ENCODE measurements around the gene RYR2. TPM values are rescaled to one million over a fixed set of nuclear protein-coding genes. Genes with fewer than 3 reads are reported as not detected.

Gene RYR2
- polyA plus RNA-seq, 1 experiment, result not detected

- H3K4me3 ChIP-seq (ENCODE audit: low read depth, low read length), result no peak overlapping the region
- no peaks in the 10 kb centered on the region for H3K9me3 ChIP-seq (ENCODE audit: control insufficient read depth, insufficient read depth, low read length)
- H3K27me3 ChIP-seq (ENCODE audit: control insufficient read depth, insufficient read depth, low read length), result no peaks in the 10 kb centered on the region
- H3K27ac ChIP-seq (ENCODE audit: low read depth, low read length), result no peak overlapping the region
- TF ChIP-seq, protein P1, sequence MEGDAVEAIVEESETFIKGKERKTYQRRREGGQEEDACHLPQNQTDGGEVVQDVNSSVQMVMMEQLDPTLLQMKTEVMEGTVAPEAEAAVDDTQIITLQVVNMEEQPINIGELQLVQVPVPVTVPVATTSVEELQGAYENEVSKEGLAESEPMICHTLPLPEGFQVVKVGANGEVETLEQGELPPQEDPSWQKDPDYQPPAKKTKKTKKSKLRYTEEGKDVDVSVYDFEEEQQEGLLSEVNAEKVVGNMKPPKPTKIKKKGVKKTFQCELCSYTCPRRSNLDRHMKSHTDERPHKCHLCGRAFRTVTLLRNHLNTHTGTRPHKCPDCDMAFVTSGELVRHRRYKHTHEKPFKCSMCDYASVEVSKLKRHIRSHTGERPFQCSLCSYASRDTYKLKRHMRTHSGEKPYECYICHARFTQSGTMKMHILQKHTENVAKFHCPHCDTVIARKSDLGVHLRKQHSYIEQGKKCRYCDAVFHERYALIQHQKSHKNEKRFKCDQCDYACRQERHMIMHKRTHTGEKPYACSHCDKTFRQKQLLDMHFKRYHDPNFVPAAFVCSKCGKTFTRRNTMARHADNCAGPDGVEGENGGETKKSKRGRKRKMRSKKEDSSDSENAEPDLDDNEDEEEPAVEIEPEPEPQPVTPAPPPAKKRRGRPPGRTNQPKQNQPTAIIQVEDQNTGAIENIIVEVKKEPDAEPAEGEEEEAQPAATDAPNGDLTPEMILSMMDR (IDR thresholded peaks at IDR 0.05; ENCODE audit: low read depth, low read length), result no peak
- CTCF ChIA-PET, result interaction anchor here (0.6 kb wide), 1 partner anchor 287 kb away, joined by 3 read pairs; no protein-coding TSS in a partner anchor
- POLR2A ChIA-PET, result no interaction called here
- no peak for DNase-seq (ENCODE audit: low read depth, low spot score)
Measured at GRCh38 chr1:237684236-237684635, 642.3 kb downstream of the RYR2 start.

- no peak overlapping the region for H3K27ac ChIP-seq (ENCODE audit: low read depth, low read length)
- H3K4me3 ChIP-seq (ENCODE audit: low read depth, low read length), result no peak overlapping the region
- no peaks in the 10 kb centered on the region for H3K27me3 ChIP-seq (ENCODE audit: control insufficient read depth, insufficient read depth, low read length)
- POLR2A ChIA-PET, result no interaction called here
- CTCF ChIA-PET, result no interaction called here
- TF ChIP-seq, protein P1 (IDR thresholded peaks at IDR 0.05; ENCODE audit: low read depth, low read length), result no peak
- no peak for DNase-seq (ENCODE audit: low read depth, low spot score)
- 0 out of 2 replicates have a peak, but pooled peaks cover 2% of the 10 kb centered on the region for H3K9me3 ChIP-seq (ENCODE audit: control insufficient read depth, insufficient read depth, low read length)
Measured at GRCh38 chr1:237685551-237685950, 643.6 kb downstream of the RYR2 start.

GRCh38 chr1:237687804-237688203, 645.8 kb downstream of the RYR2 start:
- TF ChIP-seq, protein P1 (IDR thresholded peaks at IDR 0.05; ENCODE audit: low read depth, low read length), result no peak
- POLR2A ChIA-PET, result no interaction called here
- Histone ChIP-seq H3K4me3 (ENCODE audit: low read depth, low read length) (no peak overlapping the region), H3K27me3 (ENCODE audit: control insufficient read depth, insufficient read depth, low read length) (no peaks in the 10 kb centered on the region), H3K27ac (ENCODE audit: low read depth, low read length) (no peak overlapping the region), H3K9me3 (ENCODE audit: control insufficient read depth, insufficient read depth, low read length) (0 out of 2 replicates have a peak, but pooled peaks cover 2% of the 10 kb centered on the region)
- CTCF ChIA-PET, result no interaction called here
- DNase-seq (ENCODE audit: low read depth, low spot score), result no peak

DNA sequence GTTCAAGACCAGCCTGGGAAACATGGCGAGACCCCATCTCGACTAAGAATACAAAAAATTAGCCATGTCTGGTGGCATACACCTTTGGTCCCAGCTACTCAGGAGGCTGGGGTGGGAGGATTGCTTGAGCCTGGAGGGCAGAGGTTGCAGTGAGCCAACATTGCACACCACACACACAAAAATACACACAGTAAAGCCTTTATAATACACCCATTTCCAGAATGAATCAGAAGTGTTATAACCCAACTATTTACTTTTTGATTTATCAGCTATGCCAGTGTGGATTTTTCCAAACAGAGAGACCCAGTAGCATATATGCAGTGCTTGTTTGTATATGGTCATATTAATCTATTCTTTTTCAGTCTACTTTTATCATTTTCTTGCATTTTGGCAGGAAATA, 648.7 kb downstream of the RYR2 start:
- TF ChIP-seq, protein P1 (IDR thresholded peaks at IDR 0.05; ENCODE audit: low read depth, low read length), result no peak
- ChIA-PET POLR2A (no interaction called here), CTCF (no interaction called here)
- no peak overlapping the region for H3K4me3 ChIP-seq (ENCODE audit: low read depth, low read length)
- H3K27me3 ChIP-seq (ENCODE audit: control insufficient read depth, insufficient read depth, low read length), result no peaks in the 10 kb centered on the region
- H3K27ac ChIP-seq (ENCODE audit: low read depth, low read length), result no peak overlapping the region
- DNase-seq (ENCODE audit: low read depth, low spot score), result no peak
- H3K9me3 ChIP-seq (ENCODE audit: control insufficient read depth, insufficient read depth, low read length), result 0 out of 2 replicates have a peak, but pooled peaks cover 2% of the 10 kb centered on the region

DNA sequence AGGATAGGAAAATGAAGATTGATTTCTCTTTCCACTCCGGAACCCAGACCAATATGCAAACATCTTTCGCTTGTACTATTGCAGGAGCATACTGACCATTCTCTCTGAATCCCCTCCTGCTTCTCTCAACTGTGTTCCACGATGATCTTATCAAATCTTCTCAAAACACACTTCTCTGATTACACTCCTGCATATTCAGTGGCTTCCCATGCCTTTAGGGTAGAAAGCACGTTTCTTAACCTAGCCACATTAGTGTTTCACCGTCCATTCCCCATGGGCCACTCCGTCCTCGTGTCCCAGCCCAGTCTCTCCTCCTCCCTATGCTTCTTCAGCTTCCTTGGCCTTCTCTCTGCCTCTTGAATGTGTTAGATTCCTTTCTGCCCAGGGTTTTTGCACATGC, 650.3 kb downstream of the RYR2 start:
- no peaks in the 10 kb centered on the region for H3K27me3 ChIP-seq (ENCODE audit: control insufficient read depth, insufficient read depth, low read length)
- ChIA-PET POLR2A (no interaction called here), CTCF (no interaction called here)
- no peak overlapping the region for H3K4me3 ChIP-seq (ENCODE audit: low read depth, low read length)
- TF ChIP-seq, protein P1 (IDR thresholded peaks at IDR 0.05; ENCODE audit: low read depth, low read length), result no peak
- no peak overlapping the region for H3K27ac ChIP-seq (ENCODE audit: low read depth, low read length)
- DNase-seq (ENCODE audit: low read depth, low spot score), result no peak
- 0 out of 2 replicates have a peak, but pooled peaks cover 2% of the 10 kb centered on the region for H3K9me3 ChIP-seq (ENCODE audit: control insufficient read depth, insufficient read depth, low read length)

All from AG04450 (cell line).